Gastrocnemius medialis (tissue), 4 donors: Measurements from ENCODE around the gene SHF.

Experiments used
- POLR2A ChIP-seq, 2 donors: fragments of 450-650 bp; IDR thresholded peaks; one replicate each; pipeline ENCODE4 v1.6.1; 2017; ENCODE audit warnings: antibody characterized with exemption in 2 of 2, mild to moderate bottlenecking in 2 of 2, moderate library complexity in 2 of 2
- TF ChIP-seq, protein P1 (sequence below), 5 experiments: fragments of 450-650 bp in 3 of 5; fragments of 200-600 bp in 2 of 5; sonication (generic) in 2 of 5; IDR thresholded peaks in 4 of 5; conservative IDR thresholded peaks in 1 of 5; 1 replicate in 4 of 5; 2 replicates in 1 of 5; pipeline ENCODE4 v1.5.1; 2016 to 2019; ENCODE audit warnings: antibody characterized with exemption in 5 of 5, mild to moderate bottlenecking in 3 of 5, moderate library complexity in 3 of 5

DNA sequence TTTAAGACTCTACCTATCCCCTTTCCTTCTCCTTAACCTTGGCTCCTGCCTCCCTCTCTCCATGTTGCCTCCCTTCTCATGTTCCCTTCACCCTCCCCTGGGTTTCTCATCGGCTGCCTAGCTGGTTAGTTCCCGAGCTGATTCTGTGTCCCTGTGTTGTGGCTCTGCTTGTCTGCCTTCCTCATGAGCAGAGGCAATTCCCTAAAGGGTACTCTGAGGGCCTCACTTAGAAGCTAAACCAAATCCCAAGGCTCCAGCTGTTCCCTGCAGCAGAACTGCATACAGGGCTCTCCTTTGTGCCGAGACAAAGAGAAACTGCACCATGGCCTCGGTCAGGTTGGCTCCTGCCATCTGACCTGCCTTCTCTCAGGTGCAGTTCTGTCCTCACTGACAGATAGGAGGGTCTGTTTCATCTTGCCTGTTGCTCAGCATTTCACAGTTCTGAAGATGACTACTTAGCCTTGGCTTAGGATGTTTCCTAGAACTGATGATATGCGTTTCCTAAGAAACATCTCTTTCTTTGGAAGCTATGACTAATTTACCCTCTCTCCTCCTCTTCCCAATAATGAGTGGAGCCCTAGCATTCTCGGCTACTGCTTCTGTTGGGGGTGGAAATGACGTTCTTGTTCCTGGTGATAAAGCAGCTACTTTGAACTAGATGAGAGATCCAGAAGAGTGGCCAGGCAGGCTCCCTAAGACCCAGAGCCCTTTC lies 30.9 kb downstream of the SHF start:
- TF ChIP-seq, protein P1, sequence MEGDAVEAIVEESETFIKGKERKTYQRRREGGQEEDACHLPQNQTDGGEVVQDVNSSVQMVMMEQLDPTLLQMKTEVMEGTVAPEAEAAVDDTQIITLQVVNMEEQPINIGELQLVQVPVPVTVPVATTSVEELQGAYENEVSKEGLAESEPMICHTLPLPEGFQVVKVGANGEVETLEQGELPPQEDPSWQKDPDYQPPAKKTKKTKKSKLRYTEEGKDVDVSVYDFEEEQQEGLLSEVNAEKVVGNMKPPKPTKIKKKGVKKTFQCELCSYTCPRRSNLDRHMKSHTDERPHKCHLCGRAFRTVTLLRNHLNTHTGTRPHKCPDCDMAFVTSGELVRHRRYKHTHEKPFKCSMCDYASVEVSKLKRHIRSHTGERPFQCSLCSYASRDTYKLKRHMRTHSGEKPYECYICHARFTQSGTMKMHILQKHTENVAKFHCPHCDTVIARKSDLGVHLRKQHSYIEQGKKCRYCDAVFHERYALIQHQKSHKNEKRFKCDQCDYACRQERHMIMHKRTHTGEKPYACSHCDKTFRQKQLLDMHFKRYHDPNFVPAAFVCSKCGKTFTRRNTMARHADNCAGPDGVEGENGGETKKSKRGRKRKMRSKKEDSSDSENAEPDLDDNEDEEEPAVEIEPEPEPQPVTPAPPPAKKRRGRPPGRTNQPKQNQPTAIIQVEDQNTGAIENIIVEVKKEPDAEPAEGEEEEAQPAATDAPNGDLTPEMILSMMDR (IDR thresholded peaks at IDR 0.05 in 4 of 5, conservative IDR thresholded peaks at IDR 0.05 in 1 of 5): no peak
- no peak for TF ChIP-seq POLR2A (IDR thresholded peaks at IDR 0.05)
